SK-N-SH treated with all-trans-retinoic acid at 6 μM for 48 hours (cell line): Measurements from ENCODE around the gene OPRL1.

Experiments used
- ATAC-seq: fragments of 200-7000 bp; cut with Tn5 transposase; 3 replicates; pipeline ENCODE4 v1.9.1; 2020; ENCODE audit warnings: mild to moderate bottlenecking, moderate library complexity
- ARNTL ChIP-seq: fragments of 450-650 bp; formaldehyde crosslinking; IDR thresholded peaks from 2 replicates; pipeline ENCODE4 v1.5.0; 2020; ENCODE audit warnings: low read depth, mild to moderate bottlenecking, moderate library complexity, borderline replicate concordance
- CREB5 ChIP-seq: fragments of 250-450 bp; sonication (Bioruptor Pico); IDR thresholded peaks from 2 replicates; pipeline ENCODE4 v1.5.1; 2020; ENCODE audit warnings: low read depth, mild to moderate bottlenecking, moderate library complexity
- CSRNP3 ChIP-seq: fragments of 250-450 bp; sonication (Bioruptor Pico); IDR thresholded peaks from 2 replicates; pipeline ENCODE4 v1.5.1; 2021; ENCODE audit warnings: mild to moderate bottlenecking, moderate library complexity
- ESRRG ChIP-seq: fragments of 250-450 bp; sonication (Bioruptor Pico); IDR thresholded peaks from 2 replicates; pipeline ENCODE4 v1.6.1; 2021; ENCODE audit warnings: mild to moderate bottlenecking
- GLIS3 ChIP-seq: fragments of 250-450 bp; sonication (Bioruptor Pico); IDR thresholded peaks from 2 replicates; pipeline ENCODE4 v1.5.0; 2020; ENCODE audit warnings: mild to moderate bottlenecking, moderate library complexity
- ISL1 ChIP-seq: fragments of 250-450 bp; sonication (Bioruptor Pico); IDR thresholded peaks from 2 replicates; pipeline ENCODE4 v2.1.2; 2022; ENCODE audit warnings: mild to moderate bottlenecking, moderate library complexity
- OSR1 ChIP-seq: fragments of 250-450 bp; sonication (Bioruptor Pico); IDR thresholded peaks from 2 replicates; pipeline ENCODE4 v1.8.0; 2022; ENCODE audit warnings: moderate library complexity, mild to moderate bottlenecking, inconsistent platforms
- PATZ1 ChIP-seq: fragments of 250-450 bp; sonication (Bioruptor Pico); IDR thresholded peaks from 2 replicates; pipeline ENCODE4 v1.8.0; 2020; ENCODE audit warnings: mild to moderate bottlenecking, moderate library complexity, borderline replicate concordance
- POU6F1 ChIP-seq: fragments of 250-450 bp; sonication (Bioruptor Pico); IDR thresholded peaks from 2 replicates; pipeline ENCODE4 v1.8.0; 2021; ENCODE audit warnings: low read depth, mild to moderate bottlenecking, moderate library complexity, borderline replicate concordance
- RARB ChIP-seq: fragments of 250-450 bp; sonication (Bioruptor Pico); IDR thresholded peaks from 2 replicates; pipeline ENCODE4 v1.8.0; 2021; ENCODE audit warnings: mild to moderate bottlenecking, moderate library complexity
- TCF4 ChIP-seq: fragments of 250-450 bp; sonication (Bioruptor Pico); IDR thresholded peaks from 2 replicates; pipeline ENCODE4 v1.8.0; 2021; ENCODE audit warnings: mild to moderate bottlenecking, moderate library complexity, borderline replicate concordance
- TOX ChIP-seq: fragments of 250-450 bp; sonication (Bioruptor Pico); IDR thresholded peaks from 2 replicates; pipeline ENCODE4 v1.8.0; 2021; ENCODE audit warnings: mild to moderate bottlenecking, moderate library complexity, borderline replicate concordance
- ZC3H10 ChIP-seq: fragments of 250-450 bp; sonication (Bioruptor Pico); IDR thresholded peaks from 2 replicates; pipeline ENCODE4 v1.5.1; 2021; ENCODE audit warnings: mild to moderate bottlenecking, moderate library complexity
- ZFP3 ChIP-seq: fragments of 250-450 bp; sonication (Bioruptor Pico); IDR thresholded peaks from 2 replicates; pipeline ENCODE4 v1.5.0; 2020; ENCODE audit warnings: mild to moderate bottlenecking, moderate library complexity
- ZFP30 ChIP-seq: fragments of 450-650 bp; formaldehyde crosslinking; IDR thresholded peaks from 2 replicates; pipeline ENCODE4 v1.5.0; 2022; ENCODE audit warnings: mild to moderate bottlenecking, moderate library complexity
- ZNF565 ChIP-seq: fragments of 450-650 bp; formaldehyde crosslinking; conservative IDR thresholded peaks from 2 replicates; pipeline ENCODE4 v1.5.0; 2020; ENCODE audit warnings: low read depth, mild to moderate bottlenecking, moderate library complexity
- ZNF70 ChIP-seq: fragments of 450-650 bp; formaldehyde crosslinking; IDR thresholded peaks from 2 replicates; pipeline ENCODE4 v1.5.0; 2020; ENCODE audit warnings: mild to moderate bottlenecking, moderate library complexity
- ZNF8 ChIP-seq: fragments of 450-650 bp; formaldehyde crosslinking; IDR thresholded peaks from 2 replicates; pipeline ENCODE4 v1.5.0; 2020; ENCODE audit warnings: mild to moderate bottlenecking, moderate library complexity
- TF ChIP-seq, protein P1 (sequence below): fragments of 250-450 bp; sonication (Bioruptor Pico); IDR thresholded peaks from 2 replicates; pipeline ENCODE4 v1.5.0; 2020; ENCODE audit warnings: mild to moderate bottlenecking, moderate library complexity

The OPRL1 gene

GRCh38 chr20:64035066-64035932, 44.6 kb upstream of the OPRL1 start:
- no peak for ATAC-seq
- TF ChIP-seq PATZ1 (CRISPR knock-in tag) (no peak), CREB5 (CRISPR knock-in tag) (no peak), ESRRG (CRISPR knock-in tag) (no peak), TCF4 (no peak), ZC3H10 (CRISPR knock-in tag) (no peak), ARNTL (CRISPR knock-in tag) (no peak), RARB (CRISPR knock-in tag) (no peak), ZNF70 (CRISPR knock-in tag) (no peak), POU6F1 (no peak), ZFP3 (CRISPR knock-in tag) (no peak)

- no peak for TF ChIP-seq TOX (CRISPR knock-in tag)
- no peak for TF ChIP-seq TCF4
- no peak for TF ChIP-seq RARB (CRISPR knock-in tag)
- TF ChIP-seq ZC3H10 (CRISPR knock-in tag), result no peak
- TF ChIP-seq ZFP30, result no peak
- TF ChIP-seq, protein P1, sequence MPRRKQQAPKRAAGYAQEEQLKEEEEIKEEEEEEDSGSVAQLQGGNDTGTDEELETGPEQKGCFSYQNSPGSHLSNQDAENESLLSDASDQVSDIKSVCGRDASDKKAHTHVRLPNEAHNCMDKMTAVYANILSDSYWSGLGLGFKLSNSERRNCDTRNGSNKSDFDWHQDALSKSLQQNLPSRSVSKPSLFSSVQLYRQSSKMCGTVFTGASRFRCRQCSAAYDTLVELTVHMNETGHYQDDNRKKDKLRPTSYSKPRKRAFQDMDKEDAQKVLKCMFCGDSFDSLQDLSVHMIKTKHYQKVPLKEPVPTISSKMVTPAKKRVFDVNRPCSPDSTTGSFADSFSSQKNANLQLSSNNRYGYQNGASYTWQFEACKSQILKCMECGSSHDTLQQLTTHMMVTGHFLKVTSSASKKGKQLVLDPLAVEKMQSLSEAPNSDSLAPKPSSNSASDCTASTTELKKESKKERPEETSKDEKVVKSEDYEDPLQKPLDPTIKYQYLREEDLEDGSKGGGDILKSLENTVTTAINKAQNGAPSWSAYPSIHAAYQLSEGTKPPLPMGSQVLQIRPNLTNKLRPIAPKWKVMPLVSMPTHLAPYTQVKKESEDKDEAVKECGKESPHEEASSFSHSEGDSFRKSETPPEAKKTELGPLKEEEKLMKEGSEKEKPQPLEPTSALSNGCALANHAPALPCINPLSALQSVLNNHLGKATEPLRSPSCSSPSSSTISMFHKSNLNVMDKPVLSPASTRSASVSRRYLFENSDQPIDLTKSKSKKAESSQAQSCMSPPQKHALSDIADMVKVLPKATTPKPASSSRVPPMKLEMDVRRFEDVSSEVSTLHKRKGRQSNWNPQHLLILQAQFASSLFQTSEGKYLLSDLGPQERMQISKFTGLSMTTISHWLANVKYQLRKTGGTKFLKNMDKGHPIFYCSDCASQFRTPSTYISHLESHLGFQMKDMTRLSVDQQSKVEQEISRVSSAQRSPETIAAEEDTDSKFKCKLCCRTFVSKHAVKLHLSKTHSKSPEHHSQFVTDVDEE (CRISPR knock-in tag), result no peak
- no peak for TF ChIP-seq CREB5 (CRISPR knock-in tag)
- no peak for TF ChIP-seq ZNF565 (CRISPR knock-in tag)
- TF ChIP-seq PATZ1 (CRISPR knock-in tag), result no peak
- no peak for TF ChIP-seq ISL1 (CRISPR knock-in tag)
- no peak for TF ChIP-seq ZNF8
- no peak for TF ChIP-seq OSR1
- no peak for TF ChIP-seq GLIS3 (CRISPR knock-in tag)
- no peak for TF ChIP-seq ESRRG (CRISPR knock-in tag)
- no peak for TF ChIP-seq CSRNP3
- no peak for TF ChIP-seq POU6F1
- TF ChIP-seq ARNTL (CRISPR knock-in tag), result no peak
- no peak for ATAC-seq
Observed at GRCh38 chr20:64035933-64036345, 43.9 kb upstream of the OPRL1 start, which contains the start of gene C20orf204. Gene C20orf204 (plus strand): TSS chr20:64036182. CDS start chr20:64036324, 142 bp downstream.
